GM12878 (cell line): ENCODE data around the gene F8A2. TPM values are rescaled to one million over a fixed set of nuclear protein-coding genes. Genes with fewer than 3 reads are reported as not detected.

Source experiments
- BRCA1 ChIP-seq: IDR thresholded peaks from 2 replicates; pipeline ENCODE4 v1.6.1; 2011; ENCODE audit warnings: low read depth, low read length, improper control_type of control experiment
- ELK1 ChIP-seq: IDR thresholded peaks from 2 replicates; pipeline ENCODE4 v1.6.1; 2012; ENCODE audit warnings: low read depth, low read length, improper control_type of control experiment
- NFIC ChIP-seq: IDR thresholded peaks from 2 replicates; pipeline ENCODE4 v1.6.1; 2012; ENCODE audit warnings: low read depth, mild to moderate bottlenecking, inconsistent platforms, low read length, moderate library complexity
- microRNA-seq: library from miRNA; unstranded; fragments of <30 nt; microRNA quantifications from one replicate; pipeline ENCODE4, GENCODE V29; 2018
- polyA plus RNA-seq, 11 experiments: library from polyadenylated mRNA; depleted of rRNA in 4 of 11; unstranded in 6 of 11; stranded (reverse) in 5 of 11; fragments of >200 nt; fragmentation: Nextera tagmentation in 4 of 11; fragmentation: Illumina TruSeq in 1 of 11; extraction: Ambion mirVana in 4 of 11; extraction: Trizol in 1 of 11; gene quantifications; 1 replicate in 1 of 11; 2 replicates in 10 of 11; pipeline versions ENCODE4 v1.2.1 to v1.2.3, GENCODE V29; 2011 to 2016; ENCODE audit warnings: inconsistent platforms in 2 of 11, missing spikeins in 2 of 11, low read depth in 1 of 11
- small RNA-seq: library from RNA; depleted of rRNA; stranded (forward); fragments of <200 nt; gene quantifications from one replicate; pipeline ENCODE3, GENCODE V24; 2014
- total RNA-seq, 4 experiments: library from RNA; depleted of rRNA in 3 of 4; stranded (reverse); fragments of >200 nt in 3 of 4; fragmentation: Illumina TruSeq in 1 of 4; extraction: Trizol in 1 of 4; gene quantifications; 2 replicates each; pipeline versions ENCODE4 v1.2.1 to v1.2.3, GENCODE V29; 2013 to 2021

The F8A2 gene
- total and polyA plus RNA-seq, 10 of the 15 experiments (the other 5 are each of a cell fraction or from before 2014, with no cell fraction given): not detected

- TF ChIP-seq BRCA1 (no peak), ELK1 (no peak), NFIC (peak; percentile 20; the same call in 1 of the 2 replicates)
Measured at GRCh38 chrX:155417769-155418168, 35.9 kb downstream of the F8A2 start (continued).

Small RNAs within 50 kb of the gene (microRNA-seq; reads per million reads assigned to microRNA genes)
- not detected for gene MIR1184-2

Small RNAs within 50 kb of the gene (small RNA-seq; reads per million reads assigned to genes)
- gene MIR1184-2: not detected

Other genes with a start within 250 kb of the F8A2 start
- 60.9 and 87.6 TPM in 2 replicates for gene VBP1, start 165.6 kb upstream of the F8A2 start, total RNA-seq (2014; rRNA removed)
- 93.2 and 97.0 TPM in 2 replicates for gene VBP1, start 165.6 kb upstream of the F8A2 start, total RNA-seq (2014; rRNA removed; fragmentation: Illumina TruSeq; extraction: Trizol)
- 67.9 and 71.0 TPM in 2 replicates for gene VBP1, start 165.6 kb upstream of the F8A2 start, total RNA-seq (2021)
- gene VBP1, start 165.6 kb upstream of the F8A2 start, polyA plus RNA-seq (2011; rRNA removed): 81.9 and 155 TPM in 2 replicates
- 107 and 161 TPM in 2 replicates for gene VBP1, start 165.6 kb upstream of the F8A2 start, polyA plus RNA-seq (2014; fragmentation: Illumina TruSeq; extraction: Trizol)
- 100 to 1,000 TPM; 140 to 182 TPM for gene VBP1, start 165.6 kb upstream of the F8A2 start, polyA plus RNA-seq (2014; fragmentation: Nextera tagmentation; extraction: Ambion mirVana)
- gene VBP1, start 165.6 kb upstream of the F8A2 start, polyA plus RNA-seq (2014; rRNA removed): 40.9 and 56.4 TPM in 2 replicates
- 100 to 1,000 TPM; 141 to 161 TPM for gene VBP1, start 165.6 kb upstream of the F8A2 start, polyA plus RNA-seq (2016; fragmentation: Nextera tagmentation; extraction: Ambion mirVana)
- 7.3 and 7.4 TPM in 2 replicates for gene RAB39B, start 117.6 kb upstream of the F8A2 start, total RNA-seq (2014; rRNA removed)
- 6.1 and 6.4 TPM in 2 replicates for gene RAB39B, start 117.6 kb upstream of the F8A2 start, total RNA-seq (2014; rRNA removed; fragmentation: Illumina TruSeq; extraction: Trizol)
- 6.5 and 7.6 TPM in 2 replicates for gene RAB39B, start 117.6 kb upstream of the F8A2 start, total RNA-seq (2021)
- gene RAB39B, start 117.6 kb upstream of the F8A2 start, polyA plus RNA-seq (2011; rRNA removed): 5.1 and 7.5 TPM in 2 replicates
- 8.6 and 9.2 TPM in 2 replicates for gene RAB39B, start 117.6 kb upstream of the F8A2 start, polyA plus RNA-seq (2014; fragmentation: Illumina TruSeq; extraction: Trizol)
- gene RAB39B, start 117.6 kb upstream of the F8A2 start, polyA plus RNA-seq (2014; fragmentation: Nextera tagmentation; extraction: Ambion mirVana): 1 to 10 TPM; 1.6 to 2.9 TPM
- 5.1 and 6.8 TPM in 2 replicates for gene RAB39B, start 117.6 kb upstream of the F8A2 start, polyA plus RNA-seq (2014; rRNA removed)
- 1 to 10 TPM; 7.2 to 7.9 TPM for gene RAB39B, start 117.6 kb upstream of the F8A2 start, polyA plus RNA-seq (2016; fragmentation: Nextera tagmentation; extraction: Ambion mirVana)
- 19.2 and 26.8 TPM in 2 replicates for gene CLIC2, start 47.5 kb upstream of the F8A2 start, total RNA-seq (2014; rRNA removed)
- gene CLIC2, start 47.5 kb upstream of the F8A2 start, total RNA-seq (2014; rRNA removed; fragmentation: Illumina TruSeq; extraction: Trizol): 31.6 and 32.2 TPM in 2 replicates
- gene CLIC2, start 47.5 kb upstream of the F8A2 start, total RNA-seq (2021): 20.9 and 27.5 TPM in 2 replicates
- 18.6 and 25.9 TPM in 2 replicates for gene CLIC2, start 47.5 kb upstream of the F8A2 start, polyA plus RNA-seq (2011; rRNA removed)
- 35.6 and 43.8 TPM in 2 replicates for gene CLIC2, start 47.5 kb upstream of the F8A2 start, polyA plus RNA-seq (2014; fragmentation: Illumina TruSeq; extraction: Trizol)
- gene CLIC2, start 47.5 kb upstream of the F8A2 start, polyA plus RNA-seq (2014; fragmentation: Nextera tagmentation; extraction: Ambion mirVana): 10 to 100 TPM; 31.7 to 41.0 TPM
- gene CLIC2, start 47.5 kb upstream of the F8A2 start, polyA plus RNA-seq (2014; rRNA removed): 17.5 and 19.1 TPM in 2 replicates
- 10 to 100 TPM; 18.4 to 21.3 TPM for gene CLIC2, start 47.5 kb upstream of the F8A2 start, polyA plus RNA-seq (2016; fragmentation: Nextera tagmentation; extraction: Ambion mirVana)
- gene F8A3, start 76.5 kb downstream of the F8A2 start, total RNA-seq (2014; rRNA removed): 0.49 and 1.3 TPM in 2 replicates
- gene F8A3, start 76.5 kb downstream of the F8A2 start, total RNA-seq (2014; rRNA removed; fragmentation: Illumina TruSeq; extraction: Trizol): not detected in 2 replicates
- 1.1 and 2.4 TPM in 2 replicates for gene F8A3, start 76.5 kb downstream of the F8A2 start, total RNA-seq (2021)
- gene F8A3, start 76.5 kb downstream of the F8A2 start, polyA plus RNA-seq (2011; rRNA removed): 0.04 TPM in 1 of 2 replicates, not detected in the other
- 0.13 and 0.29 TPM in 2 replicates for gene F8A3, start 76.5 kb downstream of the F8A2 start, polyA plus RNA-seq (2014; fragmentation: Illumina TruSeq; extraction: Trizol)
- under 1 TPM in 1 of 2 experiments, not detected in 1; 0.13 TPM for gene F8A3, start 76.5 kb downstream of the F8A2 start, polyA plus RNA-seq (2014; fragmentation: Nextera tagmentation; extraction: Ambion mirVana)
- 1.1 and 3.2 TPM in 2 replicates for gene F8A3, start 76.5 kb downstream of the F8A2 start, polyA plus RNA-seq (2014; rRNA removed)
- under 1 TPM in 1 of 2 experiments, not detected in 1; 0.28 TPM for gene F8A3, start 76.5 kb downstream of the F8A2 start, polyA plus RNA-seq (2016; fragmentation: Nextera tagmentation; extraction: Ambion mirVana)
- gene SPRY3, start 230.5 kb downstream of the F8A2 start, total RNA-seq (2014; rRNA removed): 0.05 and 0.11 TPM in 2 replicates
- gene SPRY3, start 230.5 kb downstream of the F8A2 start, total RNA-seq (2014; rRNA removed; fragmentation: Illumina TruSeq; extraction: Trizol): 0.09 and 0.14 TPM in 2 replicates
- 0.11 and 0.15 TPM in 2 replicates for gene SPRY3, start 230.5 kb downstream of the F8A2 start, total RNA-seq (2021)
- gene SPRY3, start 230.5 kb downstream of the F8A2 start, polyA plus RNA-seq (2011; rRNA removed): 0.11 and 0.20 TPM in 2 replicates
- 0.16 and 0.21 TPM in 2 replicates for gene SPRY3, start 230.5 kb downstream of the F8A2 start, polyA plus RNA-seq (2014; fragmentation: Illumina TruSeq; extraction: Trizol)
- gene SPRY3, start 230.5 kb downstream of the F8A2 start, polyA plus RNA-seq (2014; fragmentation: Nextera tagmentation; extraction: Ambion mirVana): under 1 TPM; 0.02 TPM
- gene SPRY3, start 230.5 kb downstream of the F8A2 start, polyA plus RNA-seq (2014; rRNA removed): 0.08 and 0.09 TPM in 2 replicates
- not detected for gene SPRY3, start 230.5 kb downstream of the F8A2 start, polyA plus RNA-seq (2016; fragmentation: Nextera tagmentation; extraction: Ambion mirVana)
- gene TMLHE, start 230.9 kb downstream of the F8A2 start, total RNA-seq (2014; rRNA removed): 8.7 and 9.7 TPM in 2 replicates
- 13.2 and 13.9 TPM in 2 replicates for gene TMLHE, start 230.9 kb downstream of the F8A2 start, total RNA-seq (2014; rRNA removed; fragmentation: Illumina TruSeq; extraction: Trizol)
- gene TMLHE, start 230.9 kb downstream of the F8A2 start, total RNA-seq (2021): 11.9 and 12.5 TPM in 2 replicates
- 21.7 and 24.6 TPM in 2 replicates for gene TMLHE, start 230.9 kb downstream of the F8A2 start, polyA plus RNA-seq (2011; rRNA removed)
- gene TMLHE, start 230.9 kb downstream of the F8A2 start, polyA plus RNA-seq (2014; fragmentation: Illumina TruSeq; extraction: Trizol): 14.5 and 19.5 TPM in 2 replicates
- 10 to 100 TPM; 13.8 to 16.3 TPM for gene TMLHE, start 230.9 kb downstream of the F8A2 start, polyA plus RNA-seq (2014; fragmentation: Nextera tagmentation; extraction: Ambion mirVana)
- 7.1 and 7.9 TPM in 2 replicates for gene TMLHE, start 230.9 kb downstream of the F8A2 start, polyA plus RNA-seq (2014; rRNA removed)
- 10 to 100 TPM; 13.1 to 13.3 TPM for gene TMLHE, start 230.9 kb downstream of the F8A2 start, polyA plus RNA-seq (2016; fragmentation: Nextera tagmentation; extraction: Ambion mirVana)